HT-29 (cell line): ENCODE data around the gene SHC4. TPM values are rescaled to one million over a fixed set of nuclear protein-coding genes. Genes with fewer than 3 reads are reported as not detected.

Source experiments
- DNase-seq: peaks from one replicate; pipeline ENCODE4 v3.0.0-alpha.2; 2015; ENCODE audit warnings: low spot score
- total RNA-seq: library from RNA; depleted of rRNA; stranded (reverse); fragments of >200 nt; shearing (Covaris generic); gene quantifications from 2 replicates; pipeline ENCODE4 v1.2.3, GENCODE V29; 2014

SHC4 gene
- total RNA-seq, 1 experiment from 2014 or later: not detected

GRCh38 chr15:48967336-48967735 lies 3.6 kb upstream of the SHC4 start:
- no peak for DNase-seq

DNA sequence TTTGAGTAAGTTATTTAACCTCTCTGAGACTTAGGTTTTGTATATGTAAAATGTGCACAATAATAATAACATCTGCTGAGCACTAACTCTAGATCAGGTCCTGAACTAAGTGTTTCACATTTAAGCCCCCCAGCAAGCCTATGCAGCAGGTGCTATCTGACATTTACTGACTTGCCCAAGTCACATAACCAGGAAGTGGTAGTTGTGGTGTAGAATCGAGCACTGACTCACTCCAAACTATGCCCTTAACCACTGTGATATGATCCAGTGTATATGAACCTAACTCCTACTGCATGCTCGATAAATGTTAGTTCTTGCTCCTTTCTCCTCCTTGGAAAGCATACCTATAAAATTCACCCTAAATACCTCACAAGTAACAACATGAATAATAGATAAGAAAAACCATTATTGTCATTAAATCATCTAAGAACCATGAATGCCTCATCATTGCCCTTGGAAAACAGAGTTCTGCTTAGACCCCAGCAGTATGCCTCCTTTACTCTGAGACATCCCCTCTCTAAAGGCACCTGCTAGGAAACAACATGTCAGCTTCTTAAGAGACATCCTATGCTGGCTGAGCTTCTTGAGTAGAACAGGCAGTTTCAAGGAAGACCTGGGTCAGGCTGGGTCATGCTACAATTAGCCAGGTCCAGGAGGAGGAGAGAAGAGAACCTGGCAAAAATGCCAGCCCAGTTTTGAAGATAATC lies 3.0 kb upstream of the SHC4 start:
- DNase-seq: no peak

GRCh38 chr15:48965972-48966371 lies 2.3 kb upstream of the SHC4 start:
- peak; percentile 32 for DNase-seq

DNA sequence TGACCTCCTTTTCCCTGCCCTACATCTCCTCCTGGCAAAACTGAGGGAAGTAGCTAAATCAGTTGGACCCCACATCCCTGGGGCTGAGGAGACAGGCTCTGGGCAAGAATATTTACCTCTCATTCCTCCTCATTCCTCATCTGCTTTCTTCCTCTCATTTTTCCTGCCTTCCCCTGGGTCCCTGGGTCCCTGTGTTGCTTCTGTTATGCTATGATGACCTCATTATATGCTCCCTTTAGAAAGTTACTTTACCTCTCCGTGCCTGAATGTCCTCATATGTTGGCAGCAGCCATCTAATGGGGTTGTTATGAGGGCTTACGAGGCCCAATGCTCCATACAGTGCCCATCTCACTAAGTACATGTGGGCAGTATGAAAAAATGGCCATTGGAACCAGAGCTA lies 1.2 kb upstream of the SHC4 start:
- no peak for DNase-seq

DNA sequence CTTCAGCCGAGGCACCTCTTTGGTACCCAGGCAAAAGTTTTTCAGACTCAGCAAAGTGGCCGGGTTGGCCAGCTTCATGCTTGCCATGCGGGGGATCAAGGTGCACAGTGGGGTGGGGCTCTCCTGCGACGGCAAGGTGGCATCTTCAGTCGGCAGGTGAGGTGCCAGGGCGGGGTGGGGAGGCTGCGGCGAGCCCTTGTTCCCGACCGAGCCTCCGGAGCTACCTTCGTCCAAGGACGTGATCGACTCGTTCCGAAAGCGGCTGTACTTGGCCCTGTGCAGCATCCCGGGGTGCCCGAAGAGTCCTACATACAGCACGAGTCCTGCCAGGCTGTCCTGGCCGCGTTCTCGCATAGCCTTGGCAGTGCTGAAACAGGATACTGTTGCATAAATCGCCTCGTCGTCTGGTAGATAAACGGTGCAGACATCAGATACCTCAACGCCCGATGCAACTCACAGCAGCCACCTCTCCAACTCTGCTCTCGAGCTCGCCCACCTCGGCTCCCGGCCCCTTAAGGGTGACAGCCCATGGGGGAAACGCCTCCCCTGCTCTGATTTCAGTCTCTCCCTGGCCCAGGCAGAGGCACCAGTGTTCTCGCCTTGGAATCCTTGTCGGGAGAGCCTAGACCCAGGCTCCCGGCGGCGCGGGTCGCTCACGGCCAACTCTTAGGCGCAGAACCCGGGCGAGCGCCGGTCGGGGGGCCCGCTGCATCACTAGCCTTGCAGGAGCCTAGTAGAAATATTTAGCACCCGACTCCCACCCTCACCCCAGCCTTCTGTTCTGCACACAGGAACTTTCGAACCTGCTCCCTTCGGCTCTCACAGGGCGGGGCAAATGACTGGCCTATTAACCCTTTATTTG lies 826 bp downstream of the SHC4 start:
- DNase-seq: no peak

DNA sequence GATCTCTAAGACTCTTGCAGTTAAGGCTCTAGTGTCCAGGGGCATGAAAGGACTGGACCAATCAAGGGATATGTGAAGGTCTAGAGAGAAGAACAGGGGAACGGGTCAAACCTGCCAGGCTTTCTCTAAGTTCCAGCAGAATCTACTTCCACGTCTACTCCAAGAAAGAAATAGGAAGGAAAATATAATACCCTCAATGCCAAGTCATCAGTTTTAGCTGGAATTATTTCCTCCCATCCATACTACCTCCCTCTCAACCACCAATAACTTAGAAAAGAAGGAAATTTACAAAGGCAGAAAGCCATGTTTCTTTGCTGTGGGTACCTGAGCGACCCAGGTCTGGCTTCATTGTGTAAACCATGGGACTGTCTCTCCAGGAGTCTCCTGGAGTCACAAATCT lies 7.8 kb downstream of the SHC4 start:
- no peak for DNase-seq

GRCh38 chr15:48955370-48955769 lies 8.3 kb downstream of the SHC4 start:
- no peak for DNase-seq

DNA sequence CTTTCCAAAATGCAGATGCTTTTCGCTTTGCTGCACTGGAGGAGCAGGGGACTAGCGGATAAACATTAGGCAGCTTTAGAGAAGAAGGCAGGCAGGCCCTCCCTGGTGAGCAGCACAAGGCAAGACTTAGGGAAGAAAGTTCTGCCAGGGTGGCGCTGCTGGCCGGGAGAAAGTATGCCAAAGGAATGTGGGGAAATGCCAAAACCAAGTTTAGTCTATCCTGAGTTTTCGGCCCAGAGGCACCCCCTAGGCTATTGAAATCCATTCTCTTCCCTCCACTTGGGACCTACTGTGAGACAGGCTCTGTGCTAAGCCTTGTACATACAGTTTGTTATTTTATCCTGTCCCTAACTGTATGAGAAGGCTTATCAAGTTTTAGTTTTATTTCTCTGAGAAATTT lies 9.2 kb downstream of the SHC4 start:
- DNase-seq: no peak

DNA sequence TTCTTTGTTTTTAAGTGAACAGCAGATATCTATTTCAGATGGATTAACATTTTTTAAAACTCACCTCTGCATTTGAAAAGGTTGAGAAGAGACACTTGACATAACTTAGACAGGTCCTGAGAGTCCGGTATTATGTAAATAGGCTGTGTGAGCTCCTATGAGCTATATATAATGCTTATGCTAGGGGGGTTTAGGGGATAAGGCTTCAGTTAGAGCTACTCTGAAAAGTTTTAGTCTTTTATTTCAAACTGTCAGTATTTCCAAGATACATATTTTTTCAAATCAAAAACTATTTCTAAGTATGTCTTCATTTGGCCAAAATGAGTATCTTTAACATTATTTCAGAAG lies 16.9 kb downstream of the SHC4 start:
- DNase-seq: no peak

DNA sequence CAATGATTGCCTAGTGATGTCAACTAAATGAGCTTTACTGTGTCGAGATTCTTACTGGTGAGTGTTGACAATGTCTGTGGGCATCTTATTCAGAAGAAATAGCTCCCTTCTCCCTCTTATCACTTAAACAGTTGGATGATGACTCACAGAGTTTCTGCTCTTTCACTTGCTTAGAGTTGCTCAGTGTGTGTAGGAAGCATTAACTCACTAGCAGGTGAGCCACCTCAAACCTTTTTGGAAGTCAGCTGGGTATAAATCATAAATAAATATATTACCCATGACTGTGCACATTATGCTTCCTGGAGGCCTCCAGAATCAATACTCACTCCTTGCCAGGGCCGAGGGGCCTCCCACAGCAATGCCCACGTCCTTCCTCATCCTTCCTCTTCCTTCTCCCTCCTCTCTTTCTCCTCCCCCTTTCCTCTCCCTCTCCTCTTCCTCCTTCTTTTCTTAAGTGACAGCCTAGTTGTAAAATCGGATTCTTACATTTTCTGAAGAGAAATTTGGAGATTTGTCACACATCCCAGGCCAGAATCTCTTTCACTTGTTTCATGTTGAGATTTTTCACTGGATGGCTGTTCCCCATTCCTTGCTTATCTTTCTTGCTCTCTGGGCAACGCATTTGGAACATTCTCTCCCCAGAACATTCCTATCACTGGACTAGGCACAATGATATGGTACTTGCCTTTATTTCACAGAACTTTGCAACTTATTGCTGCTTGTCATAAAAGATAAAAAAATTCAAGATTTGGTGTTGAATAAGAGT lies 17.5 kb downstream of the SHC4 start:
- peak; percentile 28 for DNase-seq

GRCh38 chr15:48945386-48945785 lies 18.3 kb downstream of the SHC4 start:
- DNase-seq: no peak

GRCh38 chr15:48941904-48942303 lies 21.8 kb downstream of the SHC4 start:
- no peak for DNase-seq

- no peak for DNase-seq
Measured at GRCh38 chr15:48940508-48940907, 23.2 kb downstream of the SHC4 start.

GRCh38 chr15:48939648-48940047 lies 24.1 kb downstream of the SHC4 start:
- no peak for DNase-seq

DNA sequence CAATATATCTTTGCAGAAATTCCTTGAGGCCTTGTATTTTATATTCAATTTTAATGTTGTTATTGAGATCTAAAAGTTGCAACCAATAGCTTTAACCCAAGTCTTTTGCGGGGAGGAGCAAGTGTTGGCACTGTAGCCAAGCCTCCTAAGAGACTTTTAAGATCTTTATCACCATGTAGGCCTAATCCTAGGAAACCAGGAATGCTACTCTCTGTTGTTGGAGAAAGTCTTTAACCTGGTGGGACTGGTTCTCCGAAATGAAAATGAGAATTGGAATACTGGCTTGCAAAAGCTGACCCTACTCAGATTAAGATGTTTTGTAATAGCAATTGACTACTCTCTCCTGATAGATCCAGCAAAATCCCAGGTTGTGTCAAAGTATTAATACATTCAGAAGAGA lies 25.8 kb downstream of the SHC4 start:
- no peak for DNase-seq

DNA sequence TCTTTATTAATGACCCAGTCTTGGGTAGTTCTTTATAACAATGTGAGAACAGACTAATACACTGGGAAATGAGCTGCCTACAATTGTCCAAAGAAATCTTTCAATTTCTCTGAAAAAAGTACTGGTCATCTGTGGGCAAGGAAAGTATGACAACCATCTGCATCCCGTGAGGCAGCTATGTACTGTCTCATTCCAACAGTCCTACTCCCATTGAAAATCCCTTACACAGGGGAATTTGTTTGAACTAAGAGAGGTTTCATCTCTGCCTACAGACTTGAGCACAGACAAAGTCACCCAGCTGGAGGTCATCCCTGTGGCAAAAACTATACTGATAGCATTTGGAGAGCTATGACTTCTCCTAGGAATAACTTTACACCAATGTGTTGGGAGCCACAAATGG lies 27.1 kb downstream of the SHC4 start:
- no peak for DNase-seq

DNA sequence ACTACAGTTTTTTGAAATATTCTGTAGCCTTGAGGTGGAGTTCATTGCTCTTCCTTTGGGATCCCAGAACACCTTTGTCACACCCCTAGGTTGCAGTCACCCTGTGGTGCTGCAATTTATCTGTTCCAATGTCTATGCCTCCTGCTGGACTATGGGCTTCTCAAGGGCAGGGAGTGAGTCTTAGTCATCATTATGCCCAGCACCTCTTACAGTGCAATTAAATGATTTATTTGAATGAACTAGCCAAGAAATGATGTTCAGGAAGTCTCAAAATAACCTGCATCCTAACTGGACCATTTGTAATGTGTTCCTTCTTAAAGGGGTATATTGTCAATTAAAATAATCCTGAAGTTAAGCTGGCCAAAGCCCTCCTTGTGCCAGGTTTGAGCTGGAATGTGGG lies 28.5 kb downstream of the SHC4 start:
- no peak for DNase-seq

- no peak for DNase-seq
Measured at GRCh38 chr15:48930735-48931134, 33.0 kb downstream of the SHC4 start.

DNA sequence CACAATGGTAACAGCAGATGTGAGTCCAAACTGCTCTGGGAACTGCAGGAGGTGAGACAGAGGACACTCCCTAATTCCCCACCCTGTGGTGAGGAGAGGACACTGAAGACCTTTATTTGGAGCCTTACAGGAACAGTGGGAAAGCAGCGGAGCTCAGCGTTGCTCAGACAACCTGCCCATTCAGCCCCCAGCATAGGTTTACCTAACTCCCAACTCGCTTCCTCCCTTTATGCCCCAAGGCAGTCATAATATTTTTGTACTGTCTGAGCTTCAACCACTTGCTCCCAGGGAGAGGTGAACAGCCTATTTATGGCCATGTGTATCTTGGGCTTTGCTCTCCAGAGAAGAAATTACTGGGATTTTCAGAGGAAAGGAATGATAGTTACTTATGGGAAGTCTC lies 34.1 kb downstream of the SHC4 start:
- no peak for DNase-seq

GRCh38 chr15:48928877-48929538 lies 34.7 kb downstream of the SHC4 start:
- no peak for DNase-seq

DNA sequence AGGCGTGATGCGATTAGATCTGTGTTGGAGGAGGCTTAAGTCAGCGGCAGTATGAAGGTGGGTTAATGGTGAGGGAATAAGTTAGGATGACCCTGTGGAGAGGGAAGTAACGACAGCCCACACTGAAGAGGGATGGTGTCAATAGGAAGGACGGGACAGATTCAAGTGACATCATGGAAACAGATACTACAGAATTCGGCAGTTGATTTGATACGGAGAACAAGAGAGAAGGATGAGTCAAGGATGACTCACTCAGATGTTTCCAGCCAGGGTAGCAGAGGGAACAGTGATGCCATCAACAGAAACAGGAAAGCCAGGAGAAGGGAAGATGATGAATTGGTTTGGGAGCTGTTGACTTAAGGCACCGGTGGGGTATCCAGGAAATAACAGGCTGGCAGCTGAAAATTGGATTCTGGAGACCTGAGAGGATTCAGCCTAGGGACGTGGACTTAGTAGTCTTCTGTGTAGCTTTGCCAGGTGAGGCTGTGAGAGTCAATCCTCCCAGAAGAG lies 38.0 kb downstream of the SHC4 start:
- DNase-seq: no peak
